C4-2B (cell line): ENCODE data around the gene HNRNPA0.
A peak's percentile ranks its signal among the peaks of the same experiment; 100 is the strongest.

Experiments
- ZFX ChIP-seq: fragments of 450-650 bp; IDR thresholded peaks from 2 replicates; pipeline ENCODE4 v1.6.1; 2017
- TF ChIP-seq, protein P1 (sequence below): fragments of 450-650 bp; conservative IDR thresholded peaks from 2 replicates; pipeline ENCODE4 v1.5.1; 2017; ENCODE audit warnings: mild to moderate bottlenecking

DNA sequence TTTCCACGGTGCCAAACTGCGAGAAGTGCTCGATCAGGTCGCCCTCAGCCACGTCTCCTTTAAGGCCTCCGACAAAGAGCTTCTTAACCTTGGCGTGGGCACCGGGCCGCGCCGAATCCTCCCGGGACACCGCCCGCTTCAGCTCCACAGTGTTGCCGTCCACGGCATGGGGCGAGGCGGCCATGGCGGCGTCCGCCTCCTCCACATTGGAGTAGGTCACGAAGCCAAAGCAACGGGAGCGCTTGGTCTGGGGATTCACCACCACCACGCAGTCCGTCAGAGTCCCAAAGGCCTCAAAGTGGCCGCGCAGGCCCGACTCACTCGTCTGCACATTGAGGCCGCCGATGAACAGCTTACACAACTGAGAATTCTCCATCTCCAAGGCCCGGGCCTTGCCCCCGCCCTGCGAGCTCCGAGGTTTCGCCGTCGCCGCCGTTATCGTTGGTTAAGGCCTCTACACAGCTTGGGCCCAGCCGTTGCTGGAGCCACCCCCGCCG lies 424 bp downstream of the HNRNPA0 start:
- TF ChIP-seq, protein P1, sequence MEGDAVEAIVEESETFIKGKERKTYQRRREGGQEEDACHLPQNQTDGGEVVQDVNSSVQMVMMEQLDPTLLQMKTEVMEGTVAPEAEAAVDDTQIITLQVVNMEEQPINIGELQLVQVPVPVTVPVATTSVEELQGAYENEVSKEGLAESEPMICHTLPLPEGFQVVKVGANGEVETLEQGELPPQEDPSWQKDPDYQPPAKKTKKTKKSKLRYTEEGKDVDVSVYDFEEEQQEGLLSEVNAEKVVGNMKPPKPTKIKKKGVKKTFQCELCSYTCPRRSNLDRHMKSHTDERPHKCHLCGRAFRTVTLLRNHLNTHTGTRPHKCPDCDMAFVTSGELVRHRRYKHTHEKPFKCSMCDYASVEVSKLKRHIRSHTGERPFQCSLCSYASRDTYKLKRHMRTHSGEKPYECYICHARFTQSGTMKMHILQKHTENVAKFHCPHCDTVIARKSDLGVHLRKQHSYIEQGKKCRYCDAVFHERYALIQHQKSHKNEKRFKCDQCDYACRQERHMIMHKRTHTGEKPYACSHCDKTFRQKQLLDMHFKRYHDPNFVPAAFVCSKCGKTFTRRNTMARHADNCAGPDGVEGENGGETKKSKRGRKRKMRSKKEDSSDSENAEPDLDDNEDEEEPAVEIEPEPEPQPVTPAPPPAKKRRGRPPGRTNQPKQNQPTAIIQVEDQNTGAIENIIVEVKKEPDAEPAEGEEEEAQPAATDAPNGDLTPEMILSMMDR, result no peak
- TF ChIP-seq ZFX, result peak; percentile 98
